Stimulated activated CD4-positive, alpha-beta T cell treated with anti-CD3 and anti-CD28 coated beads, TNF-alpha, amount 100 ng/mL, for 4 hours (primary cell): ENCODE data around the gene SORCS2.

ENCODE experiments used
- DNase-seq, 3 experiments: peaks; one replicate each; pipeline ENCODE4 v3.0.0-alpha.2; 2020; ENCODE audit warnings: low read depth in 3 of 3

Gene SORCS2

DNA sequence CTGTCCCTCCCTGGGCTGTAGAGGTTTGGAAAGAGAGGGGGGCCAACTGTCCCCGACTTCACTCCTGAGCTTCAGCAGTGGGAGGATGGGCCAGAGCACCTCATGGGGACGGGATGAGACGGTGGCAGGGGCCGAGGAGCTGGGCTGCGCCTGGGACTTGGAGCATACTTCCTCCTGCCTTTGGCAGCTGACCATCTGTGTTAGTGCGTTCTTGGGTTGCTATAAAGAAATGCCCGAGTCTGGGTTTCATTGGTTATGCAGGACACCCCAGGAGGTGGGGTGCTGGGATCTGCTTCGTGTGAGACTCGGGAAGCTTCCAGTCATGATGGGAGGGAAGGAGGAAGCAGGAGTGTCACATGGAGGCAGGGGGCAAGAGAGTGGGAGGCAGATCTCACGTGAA lies 235.0 kb downstream of the SORCS2 start:
- DNase-seq: no peak

DNA sequence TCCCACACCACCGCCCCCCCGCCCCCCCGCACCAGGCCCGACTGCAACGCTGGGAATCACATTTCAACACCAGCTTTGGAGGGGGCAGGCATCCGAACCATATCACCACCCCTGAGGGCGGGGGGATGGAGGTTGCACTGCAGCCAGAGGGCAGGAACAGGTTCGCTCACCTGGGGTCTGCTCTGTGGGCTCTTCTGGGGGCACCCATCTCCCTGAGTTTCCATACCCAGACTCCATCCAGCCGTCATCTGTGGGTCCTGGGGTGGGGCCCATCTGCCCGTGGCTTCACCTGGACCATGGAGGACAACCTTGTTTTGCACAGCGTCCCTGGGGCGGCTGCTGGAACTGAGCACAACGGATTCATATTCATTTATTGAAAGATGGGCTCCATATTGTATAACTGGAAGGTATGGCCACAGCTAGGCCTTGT lies 235.5 kb downstream of the SORCS2 start:
- no peak for DNase-seq

DNA sequence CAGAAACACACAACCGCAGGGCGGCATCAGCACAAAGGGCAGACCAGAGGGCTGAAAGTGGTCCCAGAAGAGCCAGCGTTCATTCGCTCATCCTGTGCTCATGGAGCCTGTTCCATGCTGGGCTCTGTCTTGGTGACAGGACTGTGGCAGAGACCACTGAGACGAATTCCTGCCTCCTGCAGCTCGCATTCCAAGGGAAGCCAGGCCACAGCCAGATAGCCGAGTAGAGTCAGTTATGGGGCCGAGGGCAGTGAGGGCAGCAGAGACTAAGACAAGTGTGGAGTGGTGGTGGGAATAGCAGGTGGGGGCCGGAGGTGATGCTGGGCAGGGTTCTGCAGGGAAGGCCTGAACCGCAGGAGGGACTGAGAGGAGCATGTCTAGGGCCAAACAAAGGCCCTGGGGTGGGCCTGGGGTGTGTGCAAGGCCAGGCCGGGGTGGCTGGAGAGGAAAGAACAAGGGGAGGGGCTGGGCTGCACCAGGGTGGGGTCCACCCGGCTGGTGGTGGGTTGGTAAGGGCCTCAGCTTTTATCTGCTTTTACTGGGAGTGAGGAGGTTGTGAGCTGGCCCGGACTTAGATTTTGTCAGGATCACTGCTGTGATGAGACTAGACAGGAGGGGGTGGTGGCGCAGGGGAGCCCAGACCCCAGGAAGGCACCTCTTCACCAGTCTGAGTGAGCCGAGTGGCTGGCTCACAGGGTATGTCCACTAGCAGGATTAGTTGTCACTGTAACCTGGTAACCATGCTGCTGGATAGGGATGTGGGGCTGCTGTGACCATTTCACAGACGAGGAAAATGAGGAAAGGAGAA lies 236.1 kb downstream of the SORCS2 start:
- DNase-seq: no peak

DNA sequence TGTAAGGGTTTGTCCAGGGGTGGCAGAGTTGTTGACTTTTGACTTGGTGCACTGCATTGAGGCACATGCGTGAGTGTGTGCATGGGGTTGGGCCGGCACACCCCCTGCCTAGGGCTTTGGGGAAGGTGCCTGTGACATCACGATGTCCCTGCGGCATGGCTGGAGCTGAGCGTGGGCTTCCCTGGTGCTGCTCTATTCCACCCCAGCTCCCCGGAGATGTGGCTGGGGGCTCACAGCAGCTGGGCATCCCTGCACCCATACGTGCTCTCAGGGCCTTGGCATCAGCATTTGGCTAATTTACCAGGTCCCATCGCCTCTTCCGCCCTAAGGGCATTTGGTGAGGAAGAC lies 236.7 kb downstream of the SORCS2 start:
- no peak for DNase-seq

DNA sequence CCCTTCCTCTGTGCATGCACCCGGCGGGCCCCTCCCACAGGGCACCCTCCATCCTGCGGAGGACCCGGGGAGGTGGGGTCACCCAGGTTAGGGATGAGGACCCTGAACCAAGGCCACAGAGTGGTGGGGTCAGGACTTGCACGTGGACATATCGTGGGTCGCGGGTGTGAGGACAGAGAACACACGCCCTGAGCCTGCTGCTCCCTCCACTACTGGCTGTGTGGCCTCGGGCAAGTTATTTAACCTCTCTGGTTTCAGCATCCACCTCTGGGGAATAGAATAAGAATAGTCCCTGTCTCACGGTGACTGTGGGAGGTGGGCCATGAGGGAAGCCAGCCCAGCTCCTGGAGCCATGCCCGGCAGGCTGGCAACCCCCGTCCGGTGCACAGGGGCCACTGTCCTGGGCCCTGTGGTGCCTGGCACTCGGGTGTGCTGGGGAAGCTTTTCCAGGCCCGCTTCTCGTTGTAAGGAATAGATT lies 237.3 kb downstream of the SORCS2 start:
- DNase-seq: no peak

DNA sequence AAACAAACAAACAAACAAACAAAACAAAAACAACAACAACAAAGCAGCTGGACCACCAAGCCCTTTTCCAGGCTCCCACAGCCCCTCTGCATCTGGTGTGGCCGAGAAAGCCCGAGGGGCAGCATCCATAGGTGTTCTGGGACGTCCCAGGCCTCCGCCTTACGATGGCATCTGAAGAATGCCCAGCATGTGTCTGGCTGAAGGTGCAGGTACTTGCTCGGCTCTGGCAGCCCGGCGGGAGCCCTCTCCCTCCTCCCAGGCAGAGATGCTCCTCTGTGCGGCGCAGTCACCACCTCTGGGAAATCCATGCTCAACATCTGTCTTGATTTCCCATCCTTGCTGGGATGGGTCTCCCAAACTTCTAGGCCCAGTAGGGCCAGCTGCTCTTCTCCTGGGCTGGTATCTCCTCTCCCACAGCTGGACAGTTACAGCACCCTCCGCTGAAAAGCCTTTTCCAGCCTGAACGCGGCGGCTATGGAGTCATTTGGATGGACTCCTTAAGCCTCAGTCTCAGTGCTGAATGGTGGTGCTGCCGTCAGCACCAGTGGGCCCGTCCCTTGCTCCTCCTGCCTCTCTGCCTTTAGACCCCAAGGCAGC lies 238.1 kb downstream of the SORCS2 start:
- DNase-seq: no peak

DNA sequence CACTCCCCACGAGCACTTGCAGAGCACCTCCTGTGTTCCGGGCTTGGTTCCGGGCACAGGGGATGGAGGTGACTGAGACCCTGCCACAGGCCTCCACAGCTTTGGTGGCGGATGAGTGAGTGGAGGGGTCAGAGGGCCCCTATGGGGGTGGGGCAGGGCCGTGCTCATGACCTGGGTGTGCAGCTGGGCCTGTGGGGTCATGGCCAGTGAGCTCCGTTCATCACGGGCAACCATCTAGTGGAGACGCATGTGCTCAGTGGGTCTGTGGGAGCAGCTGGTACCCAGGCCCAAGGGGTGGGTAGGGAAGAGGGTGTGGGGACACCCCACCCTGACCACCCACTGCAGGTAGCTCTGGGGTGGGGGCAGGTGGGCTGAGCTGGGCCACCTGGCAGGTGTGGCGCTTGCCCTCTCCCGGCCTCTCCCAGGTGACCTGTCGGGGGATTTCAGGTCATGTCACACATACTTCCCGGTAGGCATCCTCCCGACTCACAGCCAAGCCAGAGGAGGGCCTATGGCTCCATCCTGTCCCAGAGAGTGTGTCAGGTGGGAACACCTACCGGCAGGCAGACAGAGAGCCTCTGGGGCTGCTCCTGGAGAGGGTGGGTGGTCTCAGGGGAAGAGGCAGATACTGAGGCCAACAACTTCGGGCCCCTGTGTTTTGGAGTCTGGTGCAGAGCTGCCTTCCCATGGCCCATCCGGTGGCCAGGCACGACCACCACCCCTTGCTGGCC lies 238.8 kb downstream of the SORCS2 start:
- DNase-seq: no peak

DNA sequence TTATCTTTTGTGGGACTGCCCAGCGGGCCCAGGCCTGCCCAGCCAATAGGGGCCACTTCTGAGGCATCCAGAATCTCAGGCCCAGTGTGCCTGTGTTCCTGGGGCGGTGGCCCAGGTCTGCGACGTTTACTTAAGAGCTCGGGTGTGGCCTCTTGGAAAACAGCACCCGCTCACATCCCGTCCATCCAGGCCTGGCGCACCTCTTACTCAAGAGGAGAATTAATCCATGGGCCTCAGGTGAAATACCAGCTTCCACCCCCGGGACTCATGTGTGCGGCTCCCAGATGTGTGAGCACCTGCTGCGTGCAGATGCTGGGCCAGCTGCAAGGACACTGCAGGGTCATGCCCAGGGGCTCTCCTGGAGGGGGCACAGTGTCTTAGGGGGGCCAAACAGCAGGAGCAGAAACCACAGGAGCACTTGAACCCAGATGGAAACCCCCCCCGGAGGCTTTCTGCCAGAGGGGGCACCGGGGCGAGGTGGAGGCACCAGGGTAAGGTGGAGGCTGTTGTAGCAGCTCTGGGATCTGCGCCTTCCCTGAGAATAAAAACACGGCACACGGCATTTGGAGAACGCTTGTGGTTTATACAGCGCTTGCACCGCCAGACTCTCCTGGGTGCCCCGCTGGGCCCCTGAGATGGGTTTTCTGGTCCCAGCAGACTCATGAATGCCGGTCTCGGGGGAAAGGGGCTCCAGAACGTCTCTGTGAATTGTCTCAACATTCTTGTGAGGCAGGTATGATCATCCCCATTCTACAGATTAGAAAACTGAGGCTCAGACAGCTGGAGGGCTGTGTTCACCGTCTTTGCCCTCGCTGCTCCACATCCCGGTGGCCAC lies 239.6 kb downstream of the SORCS2 start:
- DNase-seq: no peak

DNA sequence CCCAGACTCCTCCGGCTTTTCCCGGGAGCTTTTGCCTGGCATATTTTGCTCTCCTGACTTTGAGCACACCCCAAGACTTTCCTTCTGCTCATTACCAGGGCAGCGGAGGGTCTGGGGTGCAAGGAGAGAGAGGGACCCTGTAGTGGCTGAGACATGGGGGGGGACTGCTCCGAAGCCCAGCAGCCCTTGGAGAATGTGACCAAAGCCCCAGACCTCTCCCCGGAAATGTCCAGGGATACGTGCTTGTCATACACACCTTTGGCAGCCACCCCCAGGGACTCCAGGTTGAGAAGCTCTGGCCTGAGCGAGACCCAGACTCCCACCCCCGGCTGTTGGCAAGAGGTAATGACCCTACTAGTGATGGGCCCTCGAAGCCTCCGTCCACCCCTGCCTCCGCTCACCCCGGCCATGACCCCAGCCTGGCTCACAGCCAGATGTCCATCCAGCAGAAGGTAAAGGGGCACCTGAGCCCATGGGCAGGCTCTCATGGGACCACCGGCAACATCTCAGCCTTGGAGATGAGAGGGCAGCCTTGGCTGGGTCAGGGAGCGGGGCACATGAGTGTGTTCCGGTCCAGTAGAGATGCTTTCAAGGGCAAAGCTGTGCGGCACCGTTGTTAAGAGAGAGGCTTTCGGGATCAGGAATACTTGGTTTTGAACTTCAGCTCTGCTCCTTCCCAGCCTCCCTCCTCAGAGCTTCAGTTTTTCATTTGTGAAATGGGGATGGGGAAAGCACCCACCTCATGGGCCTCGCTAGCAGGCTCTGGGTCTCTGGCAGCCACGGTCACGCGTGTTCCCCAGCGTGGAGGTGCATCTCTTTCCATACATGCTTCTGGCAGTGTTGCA lies 240.4 kb downstream of the SORCS2 start:
- DNase-seq: no peak

DNA sequence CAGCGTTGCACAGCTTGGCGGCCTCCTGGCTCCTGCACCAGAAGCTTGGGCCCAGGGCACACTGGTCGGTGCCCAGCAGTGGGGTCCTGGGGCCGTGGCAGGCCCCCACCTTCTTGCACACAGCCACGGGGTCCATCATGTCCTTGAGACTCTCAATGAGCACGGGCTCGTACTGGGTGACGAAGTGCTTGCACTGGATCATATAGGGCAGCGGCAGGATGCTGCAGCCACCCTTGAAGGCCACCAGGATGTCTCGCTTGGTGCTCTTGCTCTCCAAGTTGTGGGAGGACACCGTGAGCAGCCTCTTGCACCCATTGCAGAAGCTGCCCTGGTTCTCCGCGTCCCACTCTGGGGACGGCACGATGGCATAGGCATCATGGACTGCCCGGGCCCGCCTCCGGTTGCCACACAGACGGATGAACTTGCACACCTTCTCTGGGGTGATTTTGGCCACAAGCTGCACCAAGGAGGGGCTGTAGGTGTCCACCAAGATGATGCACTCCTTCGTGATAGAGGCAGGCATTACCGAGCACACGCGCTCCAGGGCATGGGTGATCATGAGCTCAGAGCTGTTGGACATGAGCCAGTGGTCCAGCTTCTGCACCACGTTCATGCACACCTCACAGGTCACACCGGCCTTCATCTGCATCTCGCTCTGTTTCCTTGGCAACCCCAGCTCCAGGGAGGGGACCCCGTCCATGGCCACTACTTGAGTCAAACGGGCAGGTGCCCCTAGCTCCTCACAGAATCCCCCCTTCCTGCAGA lies 241.2 kb downstream of the SORCS2 start:
- no peak for DNase-seq

DNA sequence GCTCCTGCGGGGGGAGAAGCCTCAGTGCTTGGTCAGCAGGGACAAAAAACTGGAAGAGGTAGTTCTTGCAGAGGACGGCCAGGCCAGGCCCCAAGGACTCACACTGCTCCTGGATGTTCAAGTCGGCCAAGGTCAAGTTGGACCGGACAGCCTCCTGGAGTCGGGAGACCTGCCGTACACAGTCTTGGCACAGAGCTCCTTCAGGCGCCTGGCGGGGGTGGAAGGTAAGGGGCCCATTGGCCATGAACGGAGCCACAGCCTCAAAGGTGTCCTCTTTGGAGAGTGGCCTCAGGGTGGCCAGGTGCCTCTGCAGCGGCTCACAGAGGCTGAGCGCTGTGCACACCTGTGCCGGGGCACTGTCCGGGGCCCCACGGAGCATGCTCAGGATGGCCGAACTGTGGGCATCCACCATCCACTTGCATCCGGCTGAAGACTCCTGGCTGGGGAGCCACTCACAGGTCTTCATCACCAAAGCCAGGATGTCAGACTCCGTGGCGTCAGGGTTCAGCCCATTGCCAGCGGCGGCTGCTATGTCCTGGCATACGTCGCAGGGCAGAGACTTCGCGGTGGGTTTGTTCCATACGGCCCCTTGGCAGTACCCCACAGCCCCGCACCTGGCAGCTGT lies 241.9 kb downstream of the SORCS2 start:
- DNase-seq: no peak

DNA sequence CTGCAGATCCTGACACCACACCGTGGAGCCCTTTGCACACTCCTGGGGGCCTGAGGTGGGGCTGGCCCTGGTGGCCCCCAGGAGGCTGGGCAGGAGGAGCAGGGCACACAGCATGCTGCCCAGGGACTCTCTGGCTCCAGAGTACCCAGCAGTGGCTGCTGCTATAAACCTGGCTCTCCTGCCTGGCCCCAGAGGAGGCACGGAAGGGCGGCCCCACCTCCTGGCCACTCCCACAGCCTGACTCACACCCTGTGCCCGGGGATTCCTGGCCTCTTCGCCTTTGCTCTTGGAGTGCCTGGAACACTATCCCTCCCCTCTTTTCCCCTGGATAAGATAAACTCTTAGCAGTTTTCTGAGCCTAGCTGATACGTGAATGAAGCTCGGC lies 242.4 kb downstream of the SORCS2 start, which contains the start of gene PSAPL1:
Gene PSAPL1 (minus strand): TSS at position 165 of the 385 bp plus-strand sequence. CDS start 51 bp downstream, at position 114.
- no peak for DNase-seq

DNA sequence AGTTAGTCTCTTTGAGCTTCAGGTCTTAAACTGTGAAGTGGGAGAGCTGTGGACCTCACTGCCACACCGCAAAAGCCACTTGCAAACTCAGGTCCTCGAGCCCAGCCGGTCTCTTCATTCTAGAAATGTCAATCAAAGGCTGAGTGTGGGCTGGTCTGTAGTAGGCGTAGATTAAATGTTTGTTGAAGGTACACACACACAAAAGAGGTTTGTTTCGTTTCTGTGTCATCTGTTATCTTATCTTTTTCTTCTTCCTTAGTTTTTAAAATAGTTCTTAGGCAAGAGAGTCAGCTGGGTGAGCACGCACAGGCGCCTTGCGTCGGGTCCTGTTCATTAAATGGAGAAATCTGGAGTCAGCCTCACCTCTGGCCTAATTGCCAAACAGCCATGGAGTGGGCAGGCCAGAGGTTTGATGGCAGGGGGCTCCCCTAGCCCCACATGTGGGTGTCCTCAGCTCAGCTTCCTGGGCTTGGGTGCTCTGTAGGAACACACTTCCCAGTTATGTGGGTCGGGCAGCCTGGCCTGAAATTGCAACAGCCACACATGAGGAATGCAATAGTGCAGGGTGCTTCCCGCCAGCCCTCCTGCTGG lies 243.2 kb downstream of the SORCS2 start:
- no peak for DNase-seq

DNA sequence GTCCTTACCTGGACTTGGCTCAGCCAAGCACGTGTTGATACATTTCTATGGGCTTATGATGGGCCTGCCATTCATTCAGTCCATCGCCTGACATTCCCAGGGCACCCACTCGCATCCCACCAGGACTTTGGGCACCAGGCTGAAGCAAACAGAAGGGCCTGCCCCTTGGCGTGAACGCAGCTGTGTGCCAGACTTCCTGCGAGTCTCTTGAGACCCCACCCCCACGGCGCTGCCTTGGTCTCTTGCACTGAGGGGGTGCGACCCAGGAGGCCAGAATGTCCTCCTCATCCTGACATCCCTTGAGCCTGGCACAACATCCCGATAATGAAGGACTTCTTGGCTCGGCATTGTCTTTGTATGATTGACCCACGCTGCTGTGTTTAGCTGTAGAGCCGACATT lies 243.9 kb downstream of the SORCS2 start:
- no peak for DNase-seq

DNA sequence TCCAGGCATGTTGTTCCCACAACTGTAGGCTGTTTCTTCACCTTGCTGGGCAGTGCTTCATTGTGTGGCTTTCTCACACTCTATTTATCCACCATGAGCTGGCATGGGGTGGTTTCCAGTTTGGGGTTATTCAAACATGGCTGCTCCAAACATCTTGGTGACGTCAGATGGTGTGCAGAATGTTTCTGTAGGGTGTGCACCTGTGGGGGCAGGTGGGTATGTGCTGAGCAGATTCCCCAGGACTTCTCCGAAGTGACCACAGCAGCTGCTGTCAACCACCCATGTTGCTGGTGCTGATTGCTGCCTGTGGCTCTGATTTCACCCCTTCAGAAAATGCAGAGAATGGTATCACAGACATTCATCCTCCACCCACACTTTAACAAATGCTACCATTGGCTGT lies 247.4 kb downstream of the SORCS2 start:
- DNase-seq: no peak

DNA sequence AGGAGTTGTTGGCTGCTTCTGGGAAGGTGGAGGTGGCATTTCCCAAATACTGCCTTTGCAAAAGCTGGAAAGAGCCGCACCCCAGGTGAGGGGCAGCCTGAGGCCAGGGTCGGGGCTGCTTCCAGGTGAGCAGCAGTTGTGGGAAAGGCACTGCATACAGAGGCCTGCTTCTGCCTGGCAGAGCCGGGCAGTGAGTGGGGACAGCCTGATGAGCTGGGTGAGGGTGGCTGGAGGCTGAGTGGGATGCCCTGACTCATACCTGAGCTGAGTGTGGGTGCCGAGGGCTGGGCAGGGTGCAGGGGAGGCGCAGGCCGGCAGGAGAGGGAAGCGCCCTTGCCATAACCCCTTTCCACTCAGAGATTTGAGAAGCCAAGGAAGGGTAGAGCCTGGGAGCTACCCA lies 248.9 kb downstream of the SORCS2 start:
- DNase-seq: no peak

DNA sequence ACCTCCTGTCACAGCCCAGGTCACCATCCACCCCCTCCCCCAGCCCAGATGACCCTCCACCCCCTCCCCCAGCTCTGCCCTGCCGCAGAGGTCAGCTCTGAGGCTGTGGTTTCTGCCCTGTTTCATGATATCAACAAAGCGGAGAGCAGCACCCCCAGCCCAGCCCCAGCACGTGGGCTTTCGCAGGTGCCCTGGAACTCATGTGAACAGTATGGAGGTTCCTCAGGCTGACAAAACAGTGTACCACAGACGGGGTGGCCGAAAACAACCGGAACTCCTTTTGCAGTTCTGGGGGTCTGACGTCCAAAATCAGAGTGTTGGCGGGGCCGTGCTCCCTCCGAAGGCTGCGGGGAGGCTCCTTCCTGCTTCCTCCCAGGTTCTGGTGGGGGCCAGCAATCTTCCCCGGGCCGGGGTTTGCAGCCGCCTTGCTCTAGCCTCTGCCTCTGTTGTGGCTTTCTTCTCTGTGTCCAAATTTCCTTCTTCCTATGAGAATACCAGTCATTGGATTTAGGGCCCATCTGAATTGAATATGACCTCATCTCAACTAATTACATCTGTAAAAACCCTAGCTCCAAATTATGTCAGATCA lies 250.3 kb downstream of the SORCS2 start:
- no peak for DNase-seq

DNA sequence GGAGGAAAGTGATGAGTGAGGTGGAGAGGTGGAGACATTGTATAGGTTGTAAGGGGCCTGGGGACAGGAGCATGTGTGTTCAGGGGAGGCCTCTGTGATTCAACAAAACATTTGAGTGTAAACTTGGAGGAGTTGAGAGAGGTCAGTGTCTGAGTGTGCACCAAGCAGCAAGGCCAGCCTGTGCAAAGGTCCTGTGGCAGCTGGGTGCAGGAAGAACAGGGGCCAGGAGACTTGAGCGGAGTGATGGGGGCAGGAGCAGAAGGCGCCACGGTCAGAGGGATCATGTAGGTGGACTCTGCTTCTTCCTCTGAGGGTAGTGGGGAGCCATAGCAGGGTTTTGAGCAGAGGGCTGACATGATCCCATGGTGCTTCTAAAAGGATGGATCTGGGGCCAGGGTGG lies 252.0 kb downstream of the SORCS2 start:
- DNase-seq: no peak

DNA sequence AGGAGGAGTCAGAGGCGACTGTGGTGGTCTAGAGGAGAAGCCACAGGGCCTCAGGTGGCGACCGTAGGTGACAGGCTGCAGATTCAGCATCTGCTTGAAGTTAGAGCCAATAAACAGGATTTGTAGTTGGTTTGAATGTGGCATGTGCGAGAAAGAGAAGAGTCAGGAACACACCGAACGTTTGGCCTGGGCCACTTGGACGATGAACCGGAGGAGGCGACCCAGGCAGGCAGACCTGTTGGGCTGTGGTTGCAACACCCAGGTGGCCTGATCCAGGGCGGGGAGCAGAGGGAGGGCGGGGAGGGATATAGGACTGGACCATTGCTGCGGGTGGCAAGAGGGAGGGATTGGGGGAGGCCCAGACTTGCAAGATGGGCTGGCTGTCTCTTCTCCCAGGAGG lies 252.4 kb downstream of the SORCS2 start:
- DNase-seq: no peak
